ENCODE measurements around the gene RASIP1.
A peak's percentile ranks its signal among the peaks of the same experiment; 100 is the strongest.

Gene RASIP1

DNA sequence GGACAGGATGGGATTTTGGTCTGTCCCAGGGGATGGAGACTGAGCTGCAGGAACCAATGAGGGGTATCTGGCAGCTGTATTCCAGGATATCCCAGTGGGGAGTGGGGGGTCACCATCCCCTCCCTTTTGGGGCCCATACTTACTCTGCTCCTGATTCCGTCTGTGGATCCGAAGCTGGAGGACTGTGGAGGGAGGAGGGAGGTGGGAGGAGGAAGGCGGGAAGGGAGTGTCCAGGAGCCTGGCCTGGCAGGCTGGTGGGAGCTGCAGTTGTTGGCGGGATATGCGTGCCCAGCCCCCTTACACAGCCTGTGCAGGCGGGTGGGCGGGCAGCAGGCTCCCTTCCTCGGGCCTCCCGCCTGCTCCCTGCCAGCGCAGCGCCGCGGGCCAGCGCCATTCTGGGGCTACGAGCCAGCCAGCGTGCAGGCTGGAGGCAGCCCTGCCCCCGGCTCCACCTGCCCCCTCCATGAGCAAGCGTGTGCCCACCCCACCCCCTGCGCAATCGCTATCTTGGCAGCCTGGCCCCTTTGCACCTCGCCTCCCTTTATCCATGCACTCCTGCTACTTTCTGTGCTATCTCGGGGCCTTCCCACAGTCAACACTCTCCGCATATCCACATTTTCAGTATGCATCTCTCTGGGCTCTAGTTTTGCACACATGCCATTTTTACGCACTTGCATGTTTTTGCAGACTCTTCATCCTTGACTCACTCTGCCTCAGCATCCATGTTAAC is 23.7 kb downstream of the RASIP1 start (continued):
- TF ChIP-seq, protein P1, sequence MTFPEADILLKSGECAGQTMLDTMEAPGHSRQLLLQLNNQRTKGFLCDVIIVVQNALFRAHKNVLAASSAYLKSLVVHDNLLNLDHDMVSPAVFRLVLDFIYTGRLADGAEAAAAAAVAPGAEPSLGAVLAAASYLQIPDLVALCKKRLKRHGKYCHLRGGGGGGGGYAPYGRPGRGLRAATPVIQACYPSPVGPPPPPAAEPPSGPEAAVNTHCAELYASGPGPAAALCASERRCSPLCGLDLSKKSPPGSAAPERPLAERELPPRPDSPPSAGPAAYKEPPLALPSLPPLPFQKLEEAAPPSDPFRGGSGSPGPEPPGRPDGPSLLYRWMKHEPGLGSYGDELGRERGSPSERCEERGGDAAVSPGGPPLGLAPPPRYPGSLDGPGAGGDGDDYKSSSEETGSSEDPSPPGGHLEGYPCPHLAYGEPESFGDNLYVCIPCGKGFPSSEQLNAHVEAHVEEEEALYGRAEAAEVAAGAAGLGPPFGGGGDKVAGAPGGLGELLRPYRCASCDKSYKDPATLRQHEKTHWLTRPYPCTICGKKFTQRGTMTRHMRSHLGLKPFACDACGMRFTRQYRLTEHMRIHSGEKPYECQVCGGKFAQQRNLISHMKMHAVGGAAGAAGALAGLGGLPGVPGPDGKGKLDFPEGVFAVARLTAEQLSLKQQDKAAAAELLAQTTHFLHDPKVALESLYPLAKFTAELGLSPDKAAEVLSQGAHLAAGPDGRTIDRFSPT (tag by site-specific recombination; IDR thresholded peaks at IDR 0.05) = no peak
- TF ChIP-seq ZNF24 (tag by site-specific recombination; IDR thresholded peaks at IDR 0.05) (peak; percentile 72), ZNF391 (tag by site-specific recombination; IDR thresholded peaks at IDR 0.05; ENCODE audit: borderline replicate concordance, low read depth) (no peak), ZNF324 (tag by site-specific recombination; IDR thresholded peaks at IDR 0.05) (no peak), SP2 (tag by site-specific recombination; IDR thresholded peaks at IDR 0.05) (peak; percentile 91), OVOL3 (tag by site-specific recombination; IDR thresholded peaks at IDR 0.05) (no peak), ZNF791 (tag by site-specific recombination; IDR thresholded peaks at IDR 0.05) (no peak), KLF8 (tag by site-specific recombination; IDR thresholded peaks at IDR 0.05) (peak; percentile 89), GLIS1 (tag by site-specific recombination; IDR thresholded peaks at IDR 0.05) (peak; percentile 75), ZBTB8A (tag by site-specific recombination; IDR thresholded peaks at IDR 0.05) (peak; percentile 88), ZNF138 (tag by site-specific recombination; IDR thresholded peaks at IDR 0.05; ENCODE audit: borderline replicate concordance) (no peak), ZNF76 (tag by site-specific recombination; IDR thresholded peaks at IDR 0.05; ENCODE audit: borderline replicate concordance, low read depth) (peak; percentile 82), ZNF133 (tag by site-specific recombination; IDR thresholded peaks at IDR 0.05) (no peak), ZNF202 (tag by site-specific recombination; IDR thresholded peaks at IDR 0.05; ENCODE audit: borderline replicate concordance) (no peak), ZNF354C (tag by site-specific recombination; IDR thresholded peaks at IDR 0.05; ENCODE audit: borderline replicate concordance, low read depth) (no peak), RBAK (tag by site-specific recombination; IDR thresholded peaks at IDR 0.05) (no peak), ZNF623 (tag by site-specific recombination; IDR thresholded peaks at IDR 0.05) (no peak), ZNF350 (tag by site-specific recombination; IDR thresholded peaks at IDR 0.05) (no peak), ZNF423 (tag by site-specific recombination; IDR thresholded peaks at IDR 0.05) (no peak), ZNF521 (tag by site-specific recombination; IDR thresholded peaks at IDR 0.05) (no peak), EGR2 (tag by site-specific recombination; IDR thresholded peaks at IDR 0.05; ENCODE audit: low read depth) (peak; percentile 94)
- TF ChIP-seq, protein P2, sequence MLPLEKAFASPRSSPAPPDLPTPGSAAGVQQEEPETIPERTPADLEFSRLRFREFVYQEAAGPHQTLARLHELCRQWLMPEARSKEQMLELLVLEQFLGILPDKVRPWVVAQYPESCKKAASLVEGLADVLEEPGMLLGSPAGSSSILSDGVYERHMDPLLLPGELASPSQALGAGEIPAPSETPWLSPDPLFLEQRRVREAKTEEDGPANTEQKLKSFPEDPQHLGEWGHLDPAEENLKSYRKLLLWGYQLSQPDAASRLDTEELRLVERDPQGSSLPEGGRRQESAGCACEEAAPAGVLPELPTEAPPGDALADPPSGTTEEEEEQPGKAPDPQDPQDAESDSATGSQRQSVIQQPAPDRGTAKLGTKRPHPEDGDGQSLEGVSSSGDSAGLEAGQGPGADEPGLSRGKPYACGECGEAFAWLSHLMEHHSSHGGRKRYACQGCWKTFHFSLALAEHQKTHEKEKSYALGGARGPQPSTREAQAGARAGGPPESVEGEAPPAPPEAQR (tag by site-specific recombination; IDR thresholded peaks at IDR 0.05) = no peak
- TF ChIP-seq, protein P3, sequence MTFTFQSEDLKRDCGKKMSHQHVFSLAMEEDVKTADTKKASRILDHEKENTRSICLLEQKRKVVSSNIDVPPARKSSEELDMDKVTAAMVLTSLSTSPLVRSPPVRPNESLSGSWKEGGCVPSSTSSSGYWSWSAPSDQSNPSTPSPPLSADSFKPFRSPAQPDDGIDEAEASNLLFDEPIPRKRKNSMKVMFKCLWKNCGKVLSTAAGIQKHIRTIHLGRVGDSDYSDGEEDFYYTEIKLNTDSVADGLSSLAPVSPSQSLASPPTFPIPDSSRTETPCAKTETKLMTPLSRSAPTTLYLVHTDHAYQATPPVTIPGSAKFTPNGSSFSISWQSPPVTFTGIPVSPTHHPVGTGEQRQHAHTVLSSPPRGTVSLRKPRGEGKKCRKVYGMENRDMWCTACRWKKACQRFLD (tag by site-specific recombination; IDR thresholded peaks at IDR 0.05) = no peak
- TF ChIP-seq, protein P4, sequence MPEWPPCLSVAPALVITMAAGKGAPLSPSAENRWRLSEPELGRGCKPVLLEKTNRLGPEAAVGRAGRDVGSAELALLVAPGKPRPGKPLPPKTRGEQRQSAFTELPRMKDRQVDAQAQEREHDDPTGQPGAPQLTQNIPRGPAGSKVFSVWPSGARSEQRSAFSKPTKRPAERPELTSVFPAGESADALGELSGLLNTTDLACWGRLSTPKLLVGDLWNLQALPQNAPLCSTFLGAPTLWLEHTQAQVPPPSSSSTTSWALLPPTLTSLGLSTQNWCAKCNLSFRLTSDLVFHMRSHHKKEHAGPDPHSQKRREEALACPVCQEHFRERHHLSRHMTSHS (tag by site-specific recombination; IDR thresholded peaks at IDR 0.05) = no peak
- TF ChIP-seq, protein P5, sequence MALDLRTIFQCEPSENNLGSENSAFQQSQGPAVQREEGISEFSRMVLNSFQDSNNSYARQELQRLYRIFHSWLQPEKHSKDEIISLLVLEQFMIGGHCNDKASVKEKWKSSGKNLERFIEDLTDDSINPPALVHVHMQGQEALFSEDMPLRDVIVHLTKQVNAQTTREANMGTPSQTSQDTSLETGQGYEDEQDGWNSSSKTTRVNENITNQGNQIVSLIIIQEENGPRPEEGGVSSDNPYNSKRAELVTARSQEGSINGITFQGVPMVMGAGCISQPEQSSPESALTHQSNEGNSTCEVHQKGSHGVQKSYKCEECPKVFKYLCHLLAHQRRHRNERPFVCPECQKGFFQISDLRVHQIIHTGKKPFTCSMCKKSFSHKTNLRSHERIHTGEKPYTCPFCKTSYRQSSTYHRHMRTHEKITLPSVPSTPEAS (tag by site-specific recombination; IDR thresholded peaks at IDR 0.05) = no peak
- TF ChIP-seq, protein P6, sequence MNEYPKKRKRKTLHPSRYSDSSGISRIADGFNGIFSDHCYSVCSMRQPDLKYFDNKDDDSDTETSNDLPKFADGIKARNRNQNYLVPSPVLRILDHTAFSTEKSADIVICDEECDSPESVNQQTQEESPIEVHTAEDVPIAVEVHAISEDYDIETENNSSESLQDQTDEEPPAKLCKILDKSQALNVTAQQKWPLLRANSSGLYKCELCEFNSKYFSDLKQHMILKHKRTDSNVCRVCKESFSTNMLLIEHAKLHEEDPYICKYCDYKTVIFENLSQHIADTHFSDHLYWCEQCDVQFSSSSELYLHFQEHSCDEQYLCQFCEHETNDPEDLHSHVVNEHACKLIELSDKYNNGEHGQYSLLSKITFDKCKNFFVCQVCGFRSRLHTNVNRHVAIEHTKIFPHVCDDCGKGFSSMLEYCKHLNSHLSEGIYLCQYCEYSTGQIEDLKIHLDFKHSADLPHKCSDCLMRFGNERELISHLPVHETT (tag by site-specific recombination; IDR thresholded peaks at IDR 0.05) = no peak
- TF ChIP-seq, protein P7, sequence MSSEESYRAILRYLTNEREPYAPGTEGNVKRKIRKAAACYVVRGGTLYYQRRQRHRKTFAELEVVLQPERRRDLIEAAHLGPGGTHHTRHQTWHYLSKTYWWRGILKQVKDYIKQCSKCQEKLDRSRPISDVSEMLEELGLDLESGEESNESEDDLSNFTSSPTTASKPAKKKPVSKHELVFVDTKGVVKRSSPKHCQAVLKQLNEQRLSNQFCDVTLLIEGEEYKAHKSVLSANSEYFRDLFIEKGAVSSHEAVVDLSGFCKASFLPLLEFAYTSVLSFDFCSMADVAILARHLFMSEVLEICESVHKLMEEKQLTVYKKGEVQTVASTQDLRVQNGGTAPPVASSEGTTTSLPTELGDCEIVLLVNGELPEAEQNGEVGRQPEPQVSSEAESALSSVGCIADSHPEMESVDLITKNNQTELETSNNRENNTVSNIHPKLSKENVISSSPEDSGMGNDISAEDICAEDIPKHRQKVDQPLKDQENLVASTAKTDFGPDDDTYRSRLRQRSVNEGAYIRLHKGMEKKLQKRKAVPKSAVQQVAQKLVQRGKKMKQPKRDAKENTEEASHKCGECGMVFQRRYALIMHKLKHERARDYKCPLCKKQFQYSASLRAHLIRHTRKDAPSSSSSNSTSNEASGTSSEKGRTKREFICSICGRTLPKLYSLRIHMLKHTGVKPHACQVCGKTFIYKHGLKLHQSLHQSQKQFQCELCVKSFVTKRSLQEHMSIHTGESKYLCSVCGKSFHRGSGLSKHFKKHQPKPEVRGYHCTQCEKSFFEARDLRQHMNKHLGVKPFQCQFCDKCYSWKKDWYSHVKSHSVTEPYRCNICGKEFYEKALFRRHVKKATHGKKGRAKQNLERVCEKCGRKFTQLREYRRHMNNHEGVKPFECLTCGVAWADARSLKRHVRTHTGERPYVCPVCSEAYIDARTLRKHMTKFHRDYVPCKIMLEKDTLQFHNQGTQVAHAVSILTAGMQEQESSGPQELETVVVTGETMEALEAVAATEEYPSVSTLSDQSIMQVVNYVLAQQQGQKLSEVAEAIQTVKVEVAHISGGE (tag by site-specific recombination; conservative IDR thresholded peaks at IDR 0.05; ENCODE audit: low read depth) = 0 out of 2 replicates have a peak, but pooled peaks have one; percentile 25
